GM18909 (cell line): ENCODE data around the gene JMJD4.
"Not testable (repeated sequence)": the region's sequence is repeated elsewhere in the genome, so short reads cannot be mapped to it uniquely, and the experiment has no call there.

Source experiments
- ATAC-seq: cut with Tn5 transposase; IDR thresholded peaks from one replicate; pipeline ENCODE4 v1.9.1; 2021; ENCODE audit warnings: mild to moderate bottlenecking; ENCODE audit not compliant: unreplicated experiment, poor library complexity

The JMJD4 gene

DNA sequence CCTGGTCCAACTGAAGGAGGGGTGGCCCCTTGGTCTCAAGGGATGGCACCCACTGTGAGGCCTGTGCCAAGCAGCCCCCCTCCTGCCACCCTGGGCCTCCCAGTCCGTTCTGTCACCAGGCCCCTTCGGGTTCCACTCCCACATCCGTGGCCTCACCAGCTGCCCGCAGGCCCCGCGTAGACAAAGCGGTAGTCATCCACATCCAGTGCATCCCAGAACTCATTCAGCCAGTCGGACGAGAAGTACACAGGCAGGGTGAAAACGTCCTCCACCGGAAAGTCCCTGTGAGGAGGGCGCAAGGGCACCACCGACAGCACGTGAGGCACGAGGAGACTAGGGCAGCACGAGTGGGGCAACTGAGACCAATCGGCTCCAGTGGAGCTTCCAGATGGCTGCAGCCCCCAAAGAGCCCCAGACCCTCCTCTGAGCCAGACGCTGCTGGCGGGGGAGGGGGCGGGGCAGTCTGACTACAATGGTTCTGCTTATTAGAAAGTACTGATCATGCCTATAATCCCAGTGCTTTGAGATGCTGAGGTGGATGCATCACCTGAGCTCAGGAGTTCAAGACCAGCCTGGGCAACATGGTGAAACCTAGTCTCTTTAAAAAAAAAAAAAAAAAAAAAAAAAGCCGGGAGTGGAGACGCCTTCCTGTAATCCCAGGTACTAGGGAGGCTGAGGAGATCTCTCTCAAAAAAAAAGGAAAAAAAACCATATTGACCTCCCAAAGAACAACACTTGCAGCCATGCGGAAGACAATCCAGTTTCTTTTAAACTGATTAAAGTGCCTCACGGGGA lies 1.2 kb downstream of the JMJD4 start:
- no peak for ATAC-seq

DNA sequence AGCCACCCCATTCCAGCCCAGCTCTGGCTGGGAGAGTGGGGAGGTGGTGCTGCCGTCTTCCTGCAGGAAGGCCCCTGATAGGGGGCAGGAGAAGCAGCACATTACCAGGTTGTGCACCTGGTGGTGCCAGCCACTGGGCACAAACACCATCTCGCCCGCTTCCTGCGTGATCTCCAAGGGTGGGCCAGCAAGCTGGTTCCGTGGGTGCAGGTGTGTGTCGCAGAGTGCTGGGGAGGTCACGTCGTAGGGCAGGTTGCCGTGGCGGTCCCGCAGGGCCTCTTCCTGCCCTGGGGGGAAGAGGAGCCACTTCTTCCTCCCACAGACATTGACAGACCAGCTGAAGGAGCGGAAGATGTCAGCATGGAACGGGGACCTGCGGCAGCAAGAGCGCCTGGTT lies 1.8 kb downstream of the JMJD4 start:
- no peak for ATAC-seq

DNA sequence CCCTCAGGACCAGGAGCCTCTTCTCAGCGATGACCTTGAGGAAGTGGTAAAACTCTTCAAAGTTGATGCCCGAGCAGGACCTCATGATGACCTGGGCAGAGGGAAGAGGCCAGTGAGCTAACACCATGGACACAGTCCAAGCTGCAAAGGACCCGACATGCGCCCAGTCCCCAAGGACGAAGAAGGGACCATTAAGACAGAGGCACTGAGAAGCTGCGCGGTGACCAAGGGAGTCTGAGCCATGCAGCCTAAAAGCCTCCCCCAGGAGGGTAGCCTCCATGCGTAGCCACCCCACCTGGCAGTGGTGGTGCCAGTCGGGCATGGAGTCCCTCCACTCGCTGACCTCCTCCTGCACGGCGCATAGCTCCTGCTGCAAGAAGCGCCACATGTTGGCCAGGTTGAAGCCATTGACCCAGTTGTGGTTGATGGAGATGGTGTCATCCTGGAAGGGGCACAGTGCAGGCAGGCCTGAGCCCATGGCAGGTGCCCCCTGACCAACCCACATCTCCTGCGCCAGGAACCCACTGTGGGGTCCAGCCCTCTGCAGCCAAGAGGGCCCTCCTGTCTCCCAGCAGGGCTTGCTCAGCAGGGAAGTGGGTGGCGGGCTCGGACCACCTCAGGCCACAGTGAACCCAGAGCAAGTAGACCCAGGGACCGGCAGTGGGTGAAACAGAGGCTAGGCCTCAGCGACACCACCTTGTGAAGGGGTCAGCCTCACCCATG lies 2.4 kb downstream of the JMJD4 start:
- no peak for ATAC-seq

DNA sequence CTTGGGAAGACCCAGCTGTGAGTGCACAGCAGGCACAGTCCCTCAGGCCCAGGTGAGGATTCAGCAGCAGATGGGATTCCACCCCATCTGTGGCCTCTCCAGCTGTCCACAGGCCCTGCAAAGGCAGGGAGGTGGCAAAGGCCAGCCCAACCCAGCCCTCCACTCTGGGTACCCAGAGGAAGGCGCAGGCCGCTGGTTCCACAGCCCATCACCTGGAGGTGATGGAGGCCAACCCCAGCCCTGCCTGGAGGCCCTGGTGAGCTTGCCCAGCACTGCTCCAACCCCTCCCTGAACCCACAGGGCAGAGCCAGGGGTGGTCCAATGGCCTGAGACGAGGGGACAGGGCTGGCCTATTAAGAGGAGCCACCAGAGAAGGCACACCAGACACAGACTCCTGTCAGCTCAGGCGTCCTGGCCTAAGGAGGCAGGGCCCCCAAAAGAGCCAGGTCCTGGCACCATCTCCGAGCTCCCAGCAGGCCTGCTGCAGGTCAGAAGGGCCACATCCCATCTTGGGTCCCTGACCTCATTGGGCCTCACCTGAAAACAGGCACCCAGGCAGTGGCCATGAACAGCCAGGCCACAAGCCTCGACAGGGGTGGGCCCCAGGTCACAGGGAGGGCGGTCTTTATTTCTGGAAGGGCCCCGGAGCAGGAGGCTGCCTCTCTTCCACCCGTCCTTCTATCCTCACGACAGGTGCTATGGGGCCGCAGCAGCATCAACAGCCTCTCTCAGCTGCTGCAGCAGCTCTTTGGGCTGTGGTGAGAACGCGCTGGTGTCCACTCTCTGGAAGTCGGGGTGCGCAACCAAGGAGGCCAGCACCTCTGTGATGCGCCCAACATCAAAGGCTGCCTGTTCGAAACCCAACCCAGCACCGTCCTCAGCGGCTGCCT lies 3.2 kb downstream of the JMJD4 start:
- ATAC-seq = no peak

DNA sequence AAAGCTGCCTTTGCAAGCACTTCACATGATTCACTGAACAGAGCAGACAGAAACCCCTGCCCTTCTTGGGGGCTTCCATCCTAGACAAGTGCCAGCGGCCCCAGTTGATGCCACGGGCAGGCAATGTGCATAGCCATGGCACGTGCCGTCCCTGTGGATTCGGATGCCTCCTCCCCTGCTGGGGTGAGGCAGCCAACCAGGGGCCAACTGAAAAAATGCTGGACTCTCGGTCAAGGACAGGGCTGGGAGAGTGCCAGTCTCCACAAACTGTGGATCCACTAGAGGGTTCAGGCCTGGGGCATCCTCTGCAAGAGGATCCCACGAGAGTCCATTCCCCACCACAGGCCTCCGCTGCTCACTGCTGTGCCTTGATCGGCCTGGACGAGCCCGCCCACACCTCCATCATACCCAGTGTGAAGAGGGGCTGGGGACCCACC lies 3.8 kb downstream of the JMJD4 start:
- ATAC-seq = no peak

DNA sequence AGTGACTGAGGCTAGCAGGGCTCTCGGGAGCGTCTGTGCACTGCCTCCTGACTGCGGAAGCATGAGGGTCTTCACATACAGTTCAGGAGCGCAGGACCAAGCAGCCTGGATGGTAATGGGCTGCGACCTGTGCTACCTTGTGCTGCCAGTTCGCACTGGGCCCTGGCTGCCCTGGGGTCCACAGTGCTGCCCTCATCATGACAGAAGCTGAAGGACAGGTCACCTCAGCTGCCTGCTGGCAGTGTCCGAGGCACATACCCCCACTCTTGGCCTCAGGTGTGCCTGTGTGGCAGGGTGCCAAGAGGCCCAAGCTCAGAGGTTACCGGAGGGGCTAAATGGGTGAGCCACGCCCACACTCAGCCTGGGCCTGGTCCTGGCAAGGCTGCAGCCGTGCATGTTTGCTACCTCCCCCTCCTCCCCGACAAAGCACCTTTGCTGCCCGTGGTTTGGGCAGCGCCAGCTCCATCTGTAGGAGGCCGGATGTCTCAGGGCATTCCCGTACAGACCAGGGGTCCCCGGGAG lies 4.4 kb downstream of the JMJD4 start:
- ATAC-seq = no peak

DNA sequence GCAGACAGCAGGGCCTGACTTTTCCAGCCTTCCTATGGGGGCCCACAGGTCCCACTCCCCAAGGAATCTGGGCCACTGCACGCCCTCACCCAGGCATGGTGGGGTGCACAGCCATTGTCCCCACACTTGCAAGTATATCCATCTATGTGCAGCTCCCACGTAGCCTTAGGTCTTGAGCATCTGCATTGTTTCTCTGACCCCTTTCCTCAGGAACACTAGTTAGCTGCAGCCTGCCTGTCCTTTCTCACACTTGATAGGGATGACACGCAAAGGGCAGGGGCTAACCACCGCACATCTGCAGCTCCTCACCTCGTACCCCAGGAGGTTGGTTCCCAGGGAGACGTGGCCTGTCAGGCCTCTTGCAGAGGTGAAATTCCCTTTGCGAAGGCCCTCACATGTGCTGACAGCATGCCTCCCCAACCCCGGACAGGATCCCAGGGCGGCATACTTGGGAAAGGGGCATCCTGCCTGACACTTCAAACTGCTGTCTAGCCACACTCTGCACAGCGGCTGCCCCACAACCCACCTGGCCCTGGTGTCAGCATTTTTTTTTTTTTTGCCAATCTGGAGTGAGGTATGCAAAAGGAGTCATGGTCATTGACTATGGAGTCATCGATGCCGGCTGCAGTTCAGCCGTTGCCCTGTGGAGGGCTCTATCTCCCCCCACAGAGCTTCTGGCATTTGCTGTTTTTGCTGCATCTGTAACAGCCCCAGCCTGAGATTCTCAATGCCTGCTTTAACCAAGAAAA lies 5.0 kb downstream of the JMJD4 start:
- ATAC-seq = no peak

DNA sequence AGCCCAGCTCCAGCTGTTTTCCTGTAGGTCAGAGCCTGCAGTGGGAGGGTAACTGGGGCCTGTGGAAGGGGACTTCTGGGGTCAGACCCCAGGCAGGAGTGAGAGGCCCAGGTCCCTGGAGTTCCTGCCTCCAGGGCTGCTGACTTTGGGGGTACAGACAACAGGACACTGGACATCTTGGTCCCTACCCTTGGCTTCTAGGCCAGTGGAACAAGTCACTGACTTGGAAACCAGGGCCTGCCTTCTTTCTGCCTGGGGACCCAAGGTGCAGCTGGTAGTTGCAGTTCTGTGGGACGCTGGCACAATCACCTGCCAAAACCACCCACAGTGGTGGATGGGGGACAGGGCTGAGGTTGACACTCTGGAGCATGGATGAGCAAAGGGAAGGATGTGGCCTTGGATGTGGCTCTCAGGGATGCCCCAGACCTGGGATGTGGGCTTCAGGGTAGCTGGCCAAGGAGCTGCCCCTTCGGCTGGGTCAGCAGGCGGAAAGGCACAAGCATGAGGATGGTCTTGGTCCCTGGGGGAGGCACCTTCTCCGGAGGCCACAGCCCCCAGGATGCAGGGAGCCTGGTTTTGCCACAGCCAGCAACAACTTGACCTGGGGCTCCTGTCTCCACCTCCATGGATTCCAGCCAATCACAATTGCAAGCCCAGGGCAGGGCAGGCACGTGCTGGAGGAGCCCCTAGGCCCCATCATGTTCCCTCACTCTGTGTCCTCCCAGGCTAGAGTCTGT lies 5.8 kb downstream of the JMJD4 start:
- ATAC-seq = peak; percentile 5

DNA sequence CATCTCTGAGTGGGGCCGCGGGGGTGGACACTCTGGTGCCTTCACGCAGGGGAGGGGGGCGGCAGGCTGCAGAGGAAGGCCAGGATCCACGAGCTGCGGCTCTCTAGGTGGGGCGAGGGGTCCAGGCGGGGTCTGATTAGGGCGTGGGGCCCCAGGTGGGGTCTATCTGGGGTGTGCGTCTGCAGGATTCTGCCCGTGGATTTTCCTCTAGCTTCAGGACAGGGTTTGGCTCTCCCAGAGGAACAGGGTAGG lies 6.3 kb downstream of the JMJD4 start:
- peak; percentile 8 for ATAC-seq

DNA sequence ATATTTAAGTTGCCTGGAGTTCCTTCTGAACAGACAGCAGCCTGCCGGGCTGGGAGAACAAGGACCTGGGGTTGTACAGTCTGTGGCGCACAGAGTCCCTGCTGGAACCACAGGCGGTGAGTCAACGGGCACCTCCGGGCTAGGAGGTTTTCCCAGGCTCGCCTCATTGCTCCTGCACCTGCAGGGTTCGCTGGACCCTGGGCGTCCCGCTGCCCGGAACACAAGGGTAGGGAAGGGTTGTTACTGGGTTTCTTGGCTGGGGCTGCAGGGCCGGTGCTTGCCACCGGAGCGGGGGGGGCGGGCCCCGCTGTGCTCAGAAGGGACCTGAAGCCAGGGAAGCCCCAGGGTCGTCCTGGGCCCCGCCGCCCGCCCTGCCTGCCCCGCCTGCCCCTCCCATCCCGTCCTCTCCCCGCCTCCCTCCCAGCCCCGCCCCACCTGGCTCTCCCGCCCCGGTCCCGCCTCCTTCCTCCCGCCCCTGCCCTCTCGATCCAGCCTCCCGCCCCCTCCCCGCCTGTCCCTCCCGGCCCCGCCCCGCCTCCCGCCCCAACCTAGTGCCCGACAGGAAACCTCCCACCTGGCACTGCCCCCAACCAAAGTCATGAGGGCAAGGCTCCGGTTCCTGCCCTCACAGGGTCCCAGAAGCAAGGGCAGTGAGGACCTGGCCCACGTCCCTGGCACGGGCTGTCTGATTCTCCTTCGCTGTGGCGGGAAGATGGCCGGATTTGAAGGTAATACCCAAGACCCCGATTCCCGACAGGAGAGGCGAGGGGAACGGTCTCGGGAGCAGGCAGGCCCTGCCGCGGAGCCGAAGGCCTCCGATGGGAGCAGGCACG lies 6.8 kb downstream of the JMJD4 start:
- peak; percentile 42 for ATAC-seq

DNA sequence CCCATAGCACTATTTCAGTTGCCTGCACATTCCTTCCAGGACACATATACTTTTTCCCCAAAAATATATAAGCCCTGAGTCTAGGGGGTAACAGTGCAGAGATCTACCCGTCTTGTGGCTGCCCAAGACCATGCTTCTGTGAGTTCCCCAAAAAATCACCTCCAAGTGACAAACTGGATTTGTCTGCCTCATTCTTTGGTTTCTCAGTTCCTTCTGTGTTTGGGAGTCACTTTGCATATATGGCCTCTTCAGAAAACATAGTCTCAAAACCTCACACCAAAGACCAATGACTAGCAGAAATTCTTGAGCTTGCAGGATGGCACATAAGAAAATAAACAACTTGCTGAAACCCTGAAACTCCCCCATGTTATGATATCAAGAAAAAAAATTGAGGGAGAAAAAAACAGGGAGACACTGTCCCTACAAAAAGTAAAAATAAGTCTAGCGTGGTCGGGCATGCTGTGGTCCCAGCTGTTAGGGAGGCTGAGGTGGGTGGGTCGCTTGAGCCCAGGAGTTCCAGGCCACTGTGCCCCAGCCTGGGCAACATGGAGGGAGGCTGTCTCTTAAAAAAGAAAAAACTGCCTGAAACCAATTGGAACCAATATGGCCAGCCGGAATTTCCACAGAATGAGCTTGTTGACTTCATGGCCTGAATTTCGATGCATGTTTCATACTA lies 8.0 kb downstream of the JMJD4 start:
- no peak for ATAC-seq

DNA sequence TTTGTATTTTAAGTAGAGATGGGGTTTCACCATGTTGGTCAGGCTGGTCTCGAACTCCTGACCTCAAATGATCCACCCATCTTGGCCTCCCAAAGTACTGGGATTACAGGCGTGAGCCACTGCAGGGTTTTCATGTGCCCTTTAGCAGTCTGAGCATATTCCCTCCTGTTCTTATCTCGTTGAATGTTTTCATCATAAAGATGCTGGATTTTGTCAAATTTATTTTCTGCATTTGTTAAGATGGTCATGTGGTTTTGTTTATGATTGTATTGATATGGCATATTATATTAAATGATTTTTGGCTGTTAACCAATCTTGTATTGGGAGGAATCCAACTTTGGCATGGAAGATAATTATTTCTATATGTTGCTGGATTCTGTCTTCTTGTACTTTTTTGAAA lies 8.8 kb downstream of the JMJD4 start:
- ATAC-seq = no peak

DNA sequence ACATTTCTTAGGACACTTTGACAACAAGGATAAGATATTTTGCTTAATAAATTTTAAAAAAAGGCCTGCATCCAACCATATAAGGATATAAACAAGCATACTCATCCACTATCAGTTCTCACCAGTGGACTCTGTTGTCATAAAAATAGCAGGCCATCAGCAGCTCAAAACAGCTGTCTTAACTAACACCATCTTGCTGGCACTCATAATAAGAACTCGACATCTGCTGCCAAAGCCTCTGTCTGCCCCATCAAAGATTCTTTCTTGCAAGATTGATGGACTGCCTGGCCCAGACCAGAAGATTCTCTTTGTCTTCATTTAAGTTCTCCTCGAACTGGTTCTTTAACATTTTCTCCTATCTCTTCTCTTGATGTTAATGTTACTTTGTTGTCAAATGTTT lies 10.1 kb downstream of the JMJD4 start:
- no peak for ATAC-seq

DNA sequence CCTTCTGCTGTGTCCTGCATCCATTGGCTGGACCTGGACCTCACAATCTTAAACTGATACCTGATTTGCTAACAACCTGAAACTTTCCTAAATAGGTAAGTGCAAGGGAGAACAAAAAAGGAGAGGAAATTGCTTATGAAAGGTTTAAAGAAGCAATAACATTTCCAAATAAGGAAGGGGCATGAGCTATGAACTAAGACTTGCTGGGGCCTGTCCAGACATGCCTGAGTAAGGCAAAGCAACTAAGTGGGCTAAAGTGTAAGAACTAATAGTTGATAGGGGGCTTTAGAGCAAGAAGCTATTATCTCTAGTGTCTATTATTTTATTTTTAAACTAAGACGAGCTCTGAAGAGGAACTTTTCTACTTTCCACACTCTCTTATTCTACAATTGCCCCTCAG lies 11.6 kb downstream of the JMJD4 start:
- no peak for ATAC-seq

DNA sequence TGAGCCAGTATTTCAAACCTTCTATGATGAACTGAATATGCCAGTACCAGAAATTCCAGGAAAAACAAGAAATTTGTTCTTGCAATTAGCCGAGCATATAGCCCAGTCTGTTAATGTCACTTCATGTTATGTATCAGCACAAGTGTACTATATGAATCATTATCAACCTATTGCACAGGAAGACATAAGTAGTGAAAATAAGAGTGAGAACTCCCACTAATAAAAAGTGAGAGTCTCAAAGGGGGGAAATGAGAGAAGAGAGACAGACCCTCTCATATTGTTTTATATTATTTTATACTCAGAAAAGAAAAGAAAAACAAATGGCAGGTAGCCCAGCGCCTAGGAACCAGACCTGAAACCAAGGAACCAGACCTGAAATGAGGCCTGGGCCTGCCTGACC lies 16.2 kb downstream of the JMJD4 start:
- no peak for ATAC-seq

DNA sequence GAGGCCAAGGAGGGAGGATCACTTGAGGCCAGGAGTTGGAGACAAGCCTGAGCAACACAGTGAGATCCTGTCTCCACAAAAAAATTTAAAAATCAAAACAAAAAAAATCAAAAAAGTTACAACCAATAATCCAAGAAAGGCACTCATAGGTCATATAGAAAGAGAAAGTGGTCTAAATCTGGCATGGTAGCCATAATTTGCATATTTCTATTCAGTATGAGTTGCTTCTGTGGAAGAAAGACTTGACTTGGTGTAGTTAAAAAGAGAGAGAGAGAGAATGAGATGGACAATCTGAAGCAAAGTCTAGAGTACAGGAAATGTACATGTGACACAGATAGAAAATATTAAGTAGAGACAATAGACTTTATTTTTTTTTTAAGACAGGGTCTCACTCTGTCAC lies 22.5 kb downstream of the JMJD4 start:
- ATAC-seq = no peak

DNA sequence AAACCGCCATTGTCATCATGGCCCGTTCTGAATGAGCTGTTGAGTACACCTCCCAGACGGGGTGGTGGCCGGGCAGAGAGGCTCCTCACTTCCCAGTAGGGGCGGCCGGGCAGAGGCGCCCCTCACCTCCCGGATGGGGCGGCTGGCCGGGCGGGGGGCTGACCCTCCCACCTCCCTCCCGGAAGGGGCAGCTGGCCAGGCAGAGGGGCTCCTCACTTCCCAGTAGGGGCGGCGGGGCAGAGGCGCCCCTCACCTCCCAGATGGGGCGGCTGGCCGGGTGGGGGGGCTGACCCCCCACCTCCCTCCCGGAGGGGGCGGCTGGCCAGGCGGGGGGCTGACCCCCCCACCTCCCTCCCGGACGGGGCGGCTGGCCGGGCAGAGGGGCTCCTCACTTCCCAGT lies 24.6 kb downstream of the JMJD4 start:
- ATAC-seq = not testable (repeated sequence)

DNA sequence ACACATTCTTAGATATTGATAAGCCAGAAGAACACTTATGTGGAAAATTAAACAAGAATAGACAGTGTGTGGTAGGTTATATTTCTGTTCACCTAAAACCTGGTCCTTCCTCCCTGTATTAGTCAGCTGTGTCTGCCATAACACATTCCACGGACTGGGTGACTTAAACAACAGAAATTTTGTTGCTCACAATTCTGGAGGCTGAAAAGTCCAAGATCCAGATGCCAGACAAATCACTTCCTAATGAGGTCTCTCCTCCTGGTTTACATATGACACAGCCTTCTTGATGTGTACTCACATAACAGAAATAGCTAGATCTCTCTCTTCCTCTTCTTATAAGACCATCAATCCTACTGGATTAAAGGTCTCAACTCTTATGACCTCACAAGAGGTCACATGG lies 25.7 kb downstream of the JMJD4 start:
- ATAC-seq = no peak
